ENCODE data around the gene NKX1-2.
A peak's percentile ranks its signal among the peaks of the same experiment; 100 is the strongest.

The NKX1-2 gene

GRCh38 chr10:124414076-124414475 is 35.8 kb downstream of the NKX1-2 start:
- no peak for DNase-seq

GRCh38 chr10:124409696-124410095 is 40.1 kb downstream of the NKX1-2 start:
- no peak for DNase-seq

GRCh38 chr10:124408357-124408756 is 41.5 kb downstream of the NKX1-2 start:
- DNase-seq: no peak

- no peak for DNase-seq
These were observed 42.4 kb downstream of the NKX1-2 start for GRCh38 chr10:124407456-124407855.

- DNase-seq: peak; percentile 65
These were observed 46.3 kb downstream of the NKX1-2 start for GRCh38 chr10:124403548-124403947.

GRCh38 chr10:124402273-124402672 is 47.6 kb downstream of the NKX1-2 start:
- no peak for DNase-seq

- DNase-seq: no peak
These were observed 48.2 kb downstream of the NKX1-2 start for GRCh38 chr10:124401633-124402032.

Measured in central memory CD4-positive, alpha-beta T cell (primary cell).